Natural killer cell (primary cell): ENCODE results near the gene NECAB2. TPM values are rescaled to one million over a fixed set of nuclear protein-coding genes. Genes with fewer than 3 reads are reported as not detected.

Source experiments
- ATAC-seq, 3 donors: fragments of 150-1000 bp in 2 of 3; fragments of 200-7000 bp in 1 of 3; cut with Tn5 transposase; 1 replicate in 1 of 3; 2 replicates in 2 of 3; pipeline ENCODE4 v1.10.0; 2021; ENCODE audit warnings: mild to moderate bottlenecking in 2 of 3, moderate library complexity in 2 of 3
- DNase-seq, 2 donors: peaks; one replicate each; pipeline versions ENCODE4 v3.0.0 to v3.0.0-alpha.2; 2013 to 2021; ENCODE audit warnings: mixed read lengths in 1 of 2
- H3K27ac ChIP-seq: one replicate; pipeline ENCODE4 v1.5.1; 2013; ENCODE audit warnings: mild to moderate bottlenecking, low read length
- H3K27me3 ChIP-seq: one replicate; pipeline ENCODE4 v1.6.1; 2013; ENCODE audit warnings: low read length; ENCODE audit not compliant: control insufficient read depth, insufficient read depth
- H3K36me3 ChIP-seq: one replicate; pipeline ENCODE4 v1.6.1; 2013; ENCODE audit warnings: low read length; ENCODE audit not compliant: control insufficient read depth, insufficient read depth
- H3K4me1 ChIP-seq: one replicate; pipeline ENCODE4 v1.6.1; 2013; ENCODE audit warnings: low read length; ENCODE audit not compliant: control insufficient read depth, insufficient read depth
- H3K4me3 ChIP-seq: one replicate; pipeline ENCODE4 v1.5.1; 2013; ENCODE audit warnings: low read length
- H3K9me3 ChIP-seq: one replicate; pipeline ENCODE4 v1.6.1; 2013; ENCODE audit warnings: low read length; ENCODE audit not compliant: control insufficient read depth, insufficient read depth
- H3K27ac Mint-ChIP-seq, 2 donors: one replicate each; pipeline ENCODE4 v1.8.0; 2022; ENCODE audit warnings: mild to moderate bottlenecking in 2 of 2, mixed read lengths in 2 of 2, moderate library complexity in 1 of 2
- H3K27me3 Mint-ChIP-seq, 2 donors: one replicate each; pipeline ENCODE4 v1.8.0; 2022; ENCODE audit warnings: low read depth in 2 of 2, mixed read lengths in 2 of 2
- H3K36me3 Mint-ChIP-seq: one replicate; pipeline ENCODE4 v1.8.0; 2022; ENCODE audit warnings: mixed read lengths
- H3K4me1 Mint-ChIP-seq, 2 donors: one replicate each; pipeline ENCODE4 v1.8.0; 2022; ENCODE audit warnings: mixed read lengths in 2 of 2
- H3K4me3 Mint-ChIP-seq: one replicate; pipeline ENCODE4 v1.8.0; 2022; ENCODE audit warnings: mild to moderate bottlenecking, moderate library complexity, mixed read lengths
- H3K9me3 Mint-ChIP-seq, 2 donors: one replicate each; pipeline ENCODE4 v1.8.0; 2022; ENCODE audit warnings: mixed read lengths in 2 of 2
- CTCF ChIP-seq: fragments of 200-600 bp; IDR thresholded peaks from one replicate; pipeline ENCODE4 v1.8.0; 2022; ENCODE audit warnings: antibody characterized with exemption
- WGBS: methylation state at CpG from one replicate; pipeline ENCODE4 v1.1.7; 2013; ENCODE audit warnings: missing lambda C conversion rate; ENCODE audit not compliant: insufficient coverage; 5-methylcytosine and 5-hydroxymethylcytosine counted together
- intact Hi-C: fragments of 100-400 bp; cut with micrococcal nuclease; formaldehyde crosslinking; loops from one replicate; pipeline ENCODE4 v1.14.2; 2022
- total RNA-seq, 4 donors: library from RNA; stranded (reverse); fragments of 120-200 nt in 1 of 4; gene quantifications; one replicate each; pipeline versions ENCODE4 v1.2.3 to v1.2.4, GENCODE V29; 2013 to 2022

NECAB2 gene
- total RNA-seq, 3 donors from 2014 or later (not counting 1 experiment from before 2014, with no cell fraction given): 0.75 TPM; not detected in 2

DNA sequence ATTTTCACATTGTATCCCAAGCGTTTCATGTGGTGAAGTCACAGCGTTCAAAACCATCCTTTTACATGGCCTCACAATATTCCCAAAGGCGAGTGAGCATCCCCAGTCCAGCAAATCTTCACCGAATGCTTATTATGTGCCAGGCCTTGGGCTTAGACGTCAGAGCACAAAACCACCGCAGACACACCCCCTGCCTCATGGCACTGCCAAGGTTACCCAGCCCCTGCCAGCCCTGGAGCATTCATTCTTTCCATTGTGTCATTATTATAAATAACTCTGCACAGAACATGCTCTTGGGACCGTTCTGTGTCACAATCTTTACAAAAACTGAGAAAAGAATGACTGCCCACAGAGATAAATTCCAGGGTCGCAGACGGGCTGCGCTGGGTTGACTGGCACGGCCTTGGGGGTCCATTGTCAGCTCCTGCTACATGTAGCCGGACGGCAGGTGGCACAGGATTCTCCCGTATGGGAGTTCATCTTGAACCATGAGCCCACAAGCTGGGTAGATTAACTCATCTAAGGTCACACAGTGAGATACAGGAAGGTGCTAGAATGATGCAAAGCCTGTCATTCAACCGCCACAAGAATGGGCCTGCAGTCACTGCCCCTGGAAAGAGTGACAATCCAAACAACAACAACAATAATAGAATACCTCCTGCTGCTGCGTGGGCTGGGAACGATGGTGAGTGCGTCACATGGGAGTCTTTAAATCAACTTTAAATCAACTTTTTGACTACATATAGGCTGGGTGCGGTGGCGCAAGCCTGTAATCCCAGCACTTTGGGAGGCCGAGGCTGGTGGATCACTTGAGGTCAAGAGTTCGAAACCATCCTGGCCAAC is 4.5 kb upstream of the NECAB2 start:
- intact Hi-C loops: no loop called here
- Histone ChIP-seq H3K27me3 (peaks cover 2% of the 10 kb centered on the region), H3K4me1 (no peaks in the 10 kb centered on the region), H3K36me3 (no peaks in the 10 kb centered on the region), H3K27ac (no peak overlapping the region), H3K4me3 (no peak overlapping the region), H3K9me3 (no peaks in the 10 kb centered on the region)
- Mint-ChIP-seq H3K36me3 (no peaks in the 10 kb centered on the region), H3K27me3 (peaks cover 0 to 4% of the 10 kb centered on the region in 2 donors), H3K27ac (no peak overlapping the region), H3K9me3 (no peaks in the 10 kb centered on the region), H3K4me3 (no peak overlapping the region), H3K4me1 (peaks cover 0 to 5% of the 10 kb centered on the region in 2 donors)
- DNase-seq (no peak), ATAC-seq (no peak)
- 88% methylated on average over 22 of the region's 22 CpGs for WGBS
- TF ChIP-seq CTCF: no peak

- peaks cover 0 to 11% of the 10 kb centered on the region in 2 donors for H3K27me3 Mint-ChIP-seq
- WGBS: 93% methylated on average over 26 of the region's 26 CpGs
- ATAC-seq (no peak), DNase-seq (no peak)
- no peak for TF ChIP-seq CTCF
- Histone ChIP-seq H3K4me1 (no peaks in the 10 kb centered on the region), H3K36me3 (no peaks in the 10 kb centered on the region), H3K27ac (no peak overlapping the region), H3K27me3 (peaks cover 8% of the 10 kb centered on the region), H3K9me3 (no peaks in the 10 kb centered on the region), H3K4me3 (no peak overlapping the region)
- H3K27ac Mint-ChIP-seq: no peak overlapping the region
- H3K9me3 Mint-ChIP-seq: no peaks in the 10 kb centered on the region
- no peaks in the 10 kb centered on the region for H3K36me3 Mint-ChIP-seq
- H3K4me3 Mint-ChIP-seq: no peak overlapping the region
- peaks cover 0 to 5% of the 10 kb centered on the region in 2 donors for H3K4me1 Mint-ChIP-seq
- intact Hi-C loops: no loop called here
These were observed 3.2 kb upstream of the NECAB2 start for GRCh38 chr16:83964684-83965443.

- H3K36me3 ChIP-seq: no peaks in the 10 kb centered on the region
- Mint-ChIP-seq H3K4me3 (no peak overlapping the region), H3K4me1 (peaks cover 0 to 5% of the 10 kb centered on the region in 2 donors), H3K36me3 (no peaks in the 10 kb centered on the region), H3K9me3 (no peaks in the 10 kb centered on the region), H3K27me3 (peaks cover 0 to 14% of the 10 kb centered on the region in 2 donors), H3K27ac (no peak overlapping the region)
- ATAC-seq: no peak
- H3K27ac ChIP-seq: no peak overlapping the region
- no peaks in the 10 kb centered on the region for H3K4me1 ChIP-seq
- no peak overlapping the region for H3K4me3 ChIP-seq
- intact Hi-C loops: no loop called here
- 93% methylated on average over 36 of the region's 36 CpGs for WGBS
- H3K27me3 ChIP-seq: peaks cover 8% of the 10 kb centered on the region
- no peak for TF ChIP-seq CTCF
- DNase-seq: no peak
- no peaks in the 10 kb centered on the region for H3K9me3 ChIP-seq
These were observed 2.4 kb upstream of the NECAB2 start for GRCh38 chr16:83965444-83966152.
